HG03097 (cell line): ENCODE data around the gene ABT1.

Experiments used
- ATAC-seq: cut with Tn5 transposase; IDR thresholded peaks from one replicate; pipeline ENCODE4 v1.9.1; 2021; ENCODE audit not compliant: unreplicated experiment, low FRiP score

The ABT1 gene

GRCh38 chr6:26600759-26601158 is 4.0 kb downstream of the ABT1 start:
- no peak for ATAC-seq

- no peak for ATAC-seq
Measured at GRCh38 chr6:26602262-26602661, 5.5 kb downstream of the ABT1 start.

- no peak for ATAC-seq
Measured at GRCh38 chr6:26604026-26604425, 7.3 kb downstream of the ABT1 start.

GRCh38 chr6:26604797-26605196 is 8.0 kb downstream of the ABT1 start:
- no peak for ATAC-seq

- ATAC-seq: no peak
Measured at GRCh38 chr6:26607434-26608230, 10.9 kb downstream of the ABT1 start.

GRCh38 chr6:26609463-26609862 is 12.7 kb downstream of the ABT1 start:
- ATAC-seq: no peak

- no peak for ATAC-seq
Measured at GRCh38 chr6:26611599-26611998, 14.8 kb downstream of the ABT1 start.

- ATAC-seq: no peak
Measured at GRCh38 chr6:26613201-26613600, 16.4 kb downstream of the ABT1 start.

GRCh38 chr6:26613689-26614683 is 17.2 kb downstream of the ABT1 start:
- no peak for ATAC-seq

- no peak for ATAC-seq
Measured at GRCh38 chr6:26623339-26623859, 26.6 kb downstream of the ABT1 start.

- ATAC-seq: no peak
Measured at GRCh38 chr6:26624557-26624956, 27.8 kb downstream of the ABT1 start.

GRCh38 chr6:26627843-26628242 is 31.1 kb downstream of the ABT1 start:
- ATAC-seq: no peak

GRCh38 chr6:26629359-26629758 is 32.6 kb downstream of the ABT1 start:
- ATAC-seq: no peak

GRCh38 chr6:26640806-26641205 is 44.1 kb downstream of the ABT1 start:
- ATAC-seq: no peak

- ATAC-seq: no peak
Measured at GRCh38 chr6:26646074-26646473, 49.3 kb downstream of the ABT1 start.
